HG03460 (cell line): ENCODE measurements around the gene ENDOD1.

Experiments
- ATAC-seq: cut with Tn5 transposase; IDR thresholded peaks from one replicate; pipeline ENCODE4 v1.9.1; 2021; ENCODE audit not compliant: unreplicated experiment

ENDOD1 gene

DNA sequence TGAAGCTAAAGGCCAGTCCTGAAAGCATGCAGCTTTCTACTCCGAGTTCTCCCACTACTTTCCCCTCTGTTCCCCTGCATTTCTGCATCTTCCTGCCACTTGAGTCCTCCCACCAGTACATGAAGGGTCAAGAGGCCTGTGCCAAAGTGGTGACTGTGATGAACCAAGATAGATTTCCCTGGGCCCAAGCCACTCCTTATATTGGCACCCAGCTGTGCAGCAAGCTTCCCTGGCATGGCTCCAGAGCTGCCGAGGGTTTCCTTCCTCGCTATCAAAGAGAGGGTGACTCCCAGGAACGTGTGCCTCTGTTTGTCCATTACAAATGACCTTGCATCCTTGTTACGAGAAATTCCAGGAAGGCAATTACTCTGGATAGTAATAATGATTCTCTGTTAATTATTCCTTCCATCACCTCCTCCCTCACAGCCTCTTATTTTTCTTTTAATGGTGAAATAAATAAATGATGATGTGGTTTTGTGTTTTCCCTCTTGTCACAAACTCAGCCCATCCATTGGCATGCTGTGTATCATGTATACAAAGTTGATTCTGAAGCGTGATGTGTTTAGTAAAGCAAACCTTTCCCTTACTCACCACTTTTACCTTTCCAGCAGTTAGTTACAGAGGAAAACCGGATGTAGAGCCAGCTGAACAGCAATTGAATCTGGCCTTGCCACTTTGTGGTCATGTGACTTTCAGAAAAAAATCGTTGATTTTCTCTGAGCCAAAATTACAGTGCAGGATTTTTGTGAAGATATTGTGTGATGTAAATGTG, 14.7 kb upstream of the ENDOD1 start:
- ATAC-seq = no peak

DNA sequence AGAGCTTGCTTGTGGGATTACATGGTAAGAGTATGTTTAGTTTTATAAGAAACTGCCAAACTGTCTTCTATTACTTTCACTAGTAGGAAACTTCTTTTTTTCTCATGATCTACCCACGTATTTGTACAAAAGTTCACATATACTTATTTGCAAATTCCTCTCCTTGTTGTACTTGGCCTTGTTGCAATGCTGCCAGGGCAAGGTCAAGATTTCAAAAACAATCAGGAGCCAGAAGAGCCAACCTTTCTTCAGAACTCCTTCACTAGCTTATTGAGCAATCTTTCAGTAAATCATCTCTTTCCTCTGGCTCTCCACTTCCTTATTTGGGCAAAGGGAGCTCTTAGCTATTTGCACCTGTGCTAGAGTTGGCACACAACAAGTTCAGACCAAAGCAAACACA, 13.2 kb upstream of the ENDOD1 start:
- peak; percentile 85 for ATAC-seq

- no peak for ATAC-seq
Measured at GRCh38 chr11:95076981-95077380, 12.7 kb upstream of the ENDOD1 start.

- ATAC-seq = no peak
Measured at GRCh38 chr11:95078526-95078925, 11.1 kb upstream of the ENDOD1 start.

DNA sequence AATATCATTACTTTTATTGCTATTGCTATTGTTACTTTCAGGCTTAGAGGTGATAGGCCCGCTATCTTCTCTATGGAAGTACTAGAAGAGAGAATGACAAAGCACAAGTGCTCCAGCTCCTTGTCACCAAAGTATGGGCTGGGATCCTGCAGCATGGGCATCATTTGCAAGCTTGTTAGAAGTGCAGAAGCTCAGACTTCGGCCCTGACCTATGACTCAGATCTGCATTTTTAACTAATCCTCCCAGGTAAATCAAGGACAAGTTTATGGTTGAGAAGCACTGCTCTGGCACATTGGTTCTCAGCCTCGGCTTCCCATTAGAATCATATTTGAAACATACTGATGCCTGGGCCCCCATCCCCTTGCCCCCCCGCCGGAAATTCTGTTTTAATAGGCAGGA, 8.6 kb upstream of the ENDOD1 start:
- ATAC-seq = no peak

DNA sequence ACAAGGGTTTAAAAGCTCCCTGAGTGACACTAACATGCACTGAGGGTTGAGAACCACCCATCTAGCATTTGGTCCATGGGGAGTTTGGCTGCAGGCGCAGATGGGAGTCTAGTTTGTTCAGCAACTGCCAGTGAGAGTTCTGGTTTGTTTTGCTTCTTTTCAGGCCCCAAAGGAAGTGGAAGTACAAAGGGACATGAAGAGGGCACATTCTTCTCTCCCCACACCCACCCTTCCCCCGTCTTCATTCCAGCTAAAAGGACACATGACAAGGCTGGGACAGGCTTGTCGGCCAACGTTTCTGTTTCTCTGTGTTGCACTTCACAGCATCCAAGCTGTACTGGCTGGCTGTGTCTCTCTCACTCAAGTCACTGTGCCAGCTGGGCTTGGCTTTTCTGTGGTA, 8.2 kb upstream of the ENDOD1 start:
- ATAC-seq = no peak

GRCh38 chr11:95082576-95083001, 7.1 kb upstream of the ENDOD1 start:
- ATAC-seq = no peak

- ATAC-seq = no peak
Measured at GRCh38 chr11:95084509-95084908, 5.1 kb upstream of the ENDOD1 start.

DNA sequence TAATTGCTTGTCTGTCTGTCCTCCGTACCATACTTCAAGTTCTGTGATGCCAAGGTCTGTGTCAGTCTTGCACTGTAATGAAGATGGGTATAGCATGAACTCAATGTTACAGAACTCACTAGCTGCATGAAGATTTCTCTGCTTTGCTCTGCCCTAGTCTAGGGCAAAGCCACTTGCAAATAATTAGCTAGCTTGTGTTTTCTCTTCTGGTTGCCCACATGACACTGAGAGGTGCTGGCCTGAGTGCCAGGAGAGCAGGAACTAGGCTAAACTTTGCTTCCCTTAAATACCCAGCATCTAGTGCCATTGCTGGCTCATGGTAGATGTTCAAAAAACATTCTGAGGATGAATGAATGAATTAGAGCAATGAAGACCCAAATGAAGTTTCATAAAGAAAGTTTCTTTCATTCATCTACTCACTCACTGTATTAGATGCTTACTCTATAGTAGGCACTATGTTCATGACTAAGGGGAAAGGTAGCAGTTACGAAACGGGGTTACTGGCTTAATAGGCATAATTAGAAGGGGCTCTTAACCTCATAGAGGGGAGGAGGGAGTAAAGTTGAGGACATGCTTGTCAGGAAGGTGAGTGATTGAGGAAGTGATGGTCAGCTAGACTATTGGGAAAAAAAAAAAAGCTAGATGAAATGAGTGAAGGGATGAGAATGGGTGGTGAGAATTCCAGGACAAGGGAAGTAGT, 4.4 kb upstream of the ENDOD1 start:
- peak; percentile 23 for ATAC-seq

- no peak for ATAC-seq
Measured at GRCh38 chr11:95086151-95086550, 3.5 kb upstream of the ENDOD1 start.

- no peak for ATAC-seq
Measured at GRCh38 chr11:95086836-95087570, 2.6 kb upstream of the ENDOD1 start.

GRCh38 chr11:95088946-95089619, 563 bp upstream of the ENDOD1 start:
- peak; percentile 41 for ATAC-seq

GRCh38 chr11:95091663-95092180, 2.1 kb downstream of the ENDOD1 start:
- no peak for ATAC-seq

DNA sequence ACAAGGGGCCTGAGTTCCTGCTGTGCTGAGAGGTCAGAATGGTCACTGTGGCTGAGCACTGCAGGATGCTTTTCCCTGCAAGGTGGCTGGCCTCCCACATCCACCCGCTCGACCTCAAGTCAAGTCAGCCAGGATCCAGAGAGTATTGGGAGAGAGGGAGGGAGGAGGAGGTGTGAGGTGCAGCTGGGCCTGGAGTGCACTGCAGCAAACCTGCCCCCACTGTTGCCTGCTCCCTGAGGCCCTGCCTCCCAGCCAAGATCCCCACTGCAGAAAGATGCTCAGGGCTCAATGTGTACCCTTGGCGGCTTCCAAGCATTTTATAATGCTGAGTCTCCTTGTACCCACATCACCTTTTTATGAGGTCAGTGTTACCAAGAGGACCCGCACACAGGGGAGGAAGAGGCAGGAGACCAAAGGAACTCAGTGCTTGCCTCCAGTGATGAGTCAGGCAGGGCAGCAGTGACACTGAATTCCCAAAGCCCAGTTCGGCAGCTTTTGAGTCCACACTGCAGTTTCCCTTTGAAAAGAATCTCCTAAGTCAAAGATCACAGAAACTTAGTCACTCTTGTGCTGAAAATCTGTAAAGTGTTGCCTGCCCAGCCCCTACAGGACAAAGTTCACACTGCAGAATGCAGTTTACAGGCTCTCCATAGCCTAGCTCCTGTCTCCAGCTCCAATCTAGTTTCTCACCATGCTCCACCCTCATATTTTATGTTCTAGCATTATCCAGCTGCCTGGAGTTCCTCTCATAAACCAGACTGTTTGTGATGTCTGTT, 3.1 kb downstream of the ENDOD1 start:
- no peak for ATAC-seq

DNA sequence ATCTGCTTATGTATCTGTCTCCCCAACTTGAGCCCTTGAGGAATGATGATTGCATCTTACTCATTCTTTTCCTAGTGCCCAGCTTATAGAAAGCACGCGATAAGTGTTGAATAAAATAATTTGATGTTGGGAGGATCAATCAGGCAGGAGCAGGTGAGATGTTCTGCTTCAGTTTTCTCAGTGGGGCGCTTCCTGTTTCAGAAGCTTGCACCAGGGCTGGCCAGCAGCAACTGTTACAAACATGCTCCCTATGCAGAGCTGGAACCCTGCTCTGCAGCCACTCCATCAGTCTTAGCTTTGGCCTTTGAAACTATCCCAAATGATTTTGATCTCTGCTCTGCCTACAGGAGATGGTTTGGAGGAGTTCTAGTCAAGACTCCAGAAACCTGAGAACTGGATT, 3.9 kb downstream of the ENDOD1 start:
- ATAC-seq = peak; percentile 12

GRCh38 chr11:95095858-95096587, 6.4 kb downstream of the ENDOD1 start:
- peak; percentile 81 for ATAC-seq

GRCh38 chr11:95097209-95097608, 7.6 kb downstream of the ENDOD1 start:
- ATAC-seq = no peak

- ATAC-seq = no peak
Measured at GRCh38 chr11:95098826-95099225, 9.2 kb downstream of the ENDOD1 start.

DNA sequence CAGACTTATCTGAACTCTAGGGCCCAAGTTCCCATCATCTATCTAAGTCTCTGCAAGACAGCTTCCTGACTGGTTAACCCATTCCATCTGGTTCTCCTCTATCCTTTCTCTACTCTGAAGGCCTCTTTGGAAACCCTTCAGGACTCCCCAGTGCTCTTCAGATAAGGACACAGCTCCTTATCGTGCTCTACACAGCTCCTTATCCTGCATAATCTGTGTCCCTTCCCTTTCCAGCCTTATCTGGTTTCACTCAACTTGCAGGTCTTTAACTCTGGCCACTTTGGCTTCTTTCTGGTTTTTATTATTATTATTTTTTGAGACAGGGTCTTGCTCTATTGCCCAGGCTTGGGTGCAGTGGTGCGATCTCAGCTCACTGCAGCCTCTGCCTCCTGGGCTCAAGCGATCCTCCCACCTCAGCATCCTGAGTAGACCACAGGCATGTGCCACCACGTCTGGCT, 10.6 kb downstream of the ENDOD1 start:
- ATAC-seq = no peak
